Measurements from ENCODE around the gene DCTD.

DNA sequence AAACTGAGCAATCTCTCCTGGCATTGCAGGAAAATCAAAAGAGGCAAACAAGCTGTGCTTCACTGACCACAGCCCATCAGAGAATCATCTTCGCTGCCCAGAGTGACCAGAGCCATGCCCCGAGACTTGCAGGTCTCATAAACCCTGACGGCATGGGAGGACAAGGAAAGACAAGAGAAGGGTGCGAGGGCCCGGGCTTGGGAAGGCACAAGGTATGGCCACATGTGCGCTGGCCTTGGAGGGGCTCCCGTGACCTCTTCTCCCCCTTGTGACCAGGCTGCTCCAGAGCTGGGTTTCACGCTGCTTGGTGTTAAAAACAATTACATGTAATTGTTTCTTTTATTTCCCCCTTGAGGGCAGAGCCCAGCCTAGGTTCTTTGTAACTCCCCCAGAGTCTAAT lies 20.8 kb downstream of the DCTD start:
- TF ChIP-seq EZH2phosphoT487 (conservative IDR thresholded peaks at IDR 0.05; ENCODE audit: low read length) = no peak
- TF ChIP-seq, protein P1, sequence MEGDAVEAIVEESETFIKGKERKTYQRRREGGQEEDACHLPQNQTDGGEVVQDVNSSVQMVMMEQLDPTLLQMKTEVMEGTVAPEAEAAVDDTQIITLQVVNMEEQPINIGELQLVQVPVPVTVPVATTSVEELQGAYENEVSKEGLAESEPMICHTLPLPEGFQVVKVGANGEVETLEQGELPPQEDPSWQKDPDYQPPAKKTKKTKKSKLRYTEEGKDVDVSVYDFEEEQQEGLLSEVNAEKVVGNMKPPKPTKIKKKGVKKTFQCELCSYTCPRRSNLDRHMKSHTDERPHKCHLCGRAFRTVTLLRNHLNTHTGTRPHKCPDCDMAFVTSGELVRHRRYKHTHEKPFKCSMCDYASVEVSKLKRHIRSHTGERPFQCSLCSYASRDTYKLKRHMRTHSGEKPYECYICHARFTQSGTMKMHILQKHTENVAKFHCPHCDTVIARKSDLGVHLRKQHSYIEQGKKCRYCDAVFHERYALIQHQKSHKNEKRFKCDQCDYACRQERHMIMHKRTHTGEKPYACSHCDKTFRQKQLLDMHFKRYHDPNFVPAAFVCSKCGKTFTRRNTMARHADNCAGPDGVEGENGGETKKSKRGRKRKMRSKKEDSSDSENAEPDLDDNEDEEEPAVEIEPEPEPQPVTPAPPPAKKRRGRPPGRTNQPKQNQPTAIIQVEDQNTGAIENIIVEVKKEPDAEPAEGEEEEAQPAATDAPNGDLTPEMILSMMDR (IDR thresholded peaks at IDR 0.05; ENCODE audit: insufficient read depth, low read length, poor library complexity, severe bottlenecking) = no peak

Data from SU-DHL-6 (cell line).